Suprapubic skin (tissue), 3 donors: ENCODE measurements around the gene SYNC.

Experiments
- POLR2A ChIP-seq, 2 donors: fragments of 450-650 bp; IDR thresholded peaks; one replicate each; pipeline ENCODE4 v1.6.1; 2017; ENCODE audit warnings: antibody characterized with exemption in 2 of 2, mild to moderate bottlenecking in 2 of 2, moderate library complexity in 2 of 2
- TF ChIP-seq, protein P1 (sequence below), 2 donors: fragments of 200-600 bp in 1 of 2; fragments of 450-650 bp in 1 of 2; sonication (generic) in 1 of 2; IDR thresholded peaks; one replicate each; pipeline ENCODE4 v1.5.1; 2016 to 2019; ENCODE audit warnings: antibody characterized with exemption in 2 of 2, mild to moderate bottlenecking in 1 of 2, moderate library complexity in 1 of 2

- TF ChIP-seq, protein P1, sequence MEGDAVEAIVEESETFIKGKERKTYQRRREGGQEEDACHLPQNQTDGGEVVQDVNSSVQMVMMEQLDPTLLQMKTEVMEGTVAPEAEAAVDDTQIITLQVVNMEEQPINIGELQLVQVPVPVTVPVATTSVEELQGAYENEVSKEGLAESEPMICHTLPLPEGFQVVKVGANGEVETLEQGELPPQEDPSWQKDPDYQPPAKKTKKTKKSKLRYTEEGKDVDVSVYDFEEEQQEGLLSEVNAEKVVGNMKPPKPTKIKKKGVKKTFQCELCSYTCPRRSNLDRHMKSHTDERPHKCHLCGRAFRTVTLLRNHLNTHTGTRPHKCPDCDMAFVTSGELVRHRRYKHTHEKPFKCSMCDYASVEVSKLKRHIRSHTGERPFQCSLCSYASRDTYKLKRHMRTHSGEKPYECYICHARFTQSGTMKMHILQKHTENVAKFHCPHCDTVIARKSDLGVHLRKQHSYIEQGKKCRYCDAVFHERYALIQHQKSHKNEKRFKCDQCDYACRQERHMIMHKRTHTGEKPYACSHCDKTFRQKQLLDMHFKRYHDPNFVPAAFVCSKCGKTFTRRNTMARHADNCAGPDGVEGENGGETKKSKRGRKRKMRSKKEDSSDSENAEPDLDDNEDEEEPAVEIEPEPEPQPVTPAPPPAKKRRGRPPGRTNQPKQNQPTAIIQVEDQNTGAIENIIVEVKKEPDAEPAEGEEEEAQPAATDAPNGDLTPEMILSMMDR (IDR thresholded peaks at IDR 0.05) = no peak
- TF ChIP-seq POLR2A (IDR thresholded peaks at IDR 0.05) = no peak
Observed at GRCh38 chr1:32705516-32705915, 2.9 kb upstream of the SYNC start.
